GM19035 (cell line): ENCODE measurements around the gene DCP1A.

ENCODE experiments used
- ATAC-seq: cut with Tn5 transposase; IDR thresholded peaks from one replicate; pipeline ENCODE4 v1.9.1; 2021; ENCODE audit not compliant: unreplicated experiment

DCP1A gene

GRCh38 chr3:53248161-53248560 is 99.2 kb downstream of the DCP1A start:
- ATAC-seq = no peak

- ATAC-seq = no peak
Measured at GRCh38 chr3:53247619-53248018, 99.7 kb downstream of the DCP1A start.

GRCh38 chr3:53244271-53244670 is 103.1 kb downstream of the DCP1A start:
- no peak for ATAC-seq

- ATAC-seq = no peak
Measured at GRCh38 chr3:53243785-53244184, 103.6 kb downstream of the DCP1A start.

GRCh38 chr3:53243165-53243564 is 104.2 kb downstream of the DCP1A start:
- ATAC-seq = no peak

- ATAC-seq = no peak
Measured at GRCh38 chr3:53242642-53243041, 104.7 kb downstream of the DCP1A start.

- ATAC-seq = no peak
Measured at GRCh38 chr3:53242155-53242554, 105.2 kb downstream of the DCP1A start.

- ATAC-seq = no peak
Measured at GRCh38 chr3:53240989-53241972, 106.1 kb downstream of the DCP1A start.

GRCh38 chr3:53239800-53240199 is 107.5 kb downstream of the DCP1A start:
- ATAC-seq = no peak

GRCh38 chr3:53238886-53239285 is 108.5 kb downstream of the DCP1A start:
- no peak for ATAC-seq

- ATAC-seq = no peak
Measured at GRCh38 chr3:53238051-53238850, 109.1 kb downstream of the DCP1A start.

- ATAC-seq = no peak
Measured at GRCh38 chr3:53236112-53236841, 111.1 kb downstream of the DCP1A start.

- no peak for ATAC-seq
Measured at GRCh38 chr3:53235545-53235944, 111.8 kb downstream of the DCP1A start.

GRCh38 chr3:53234841-53235232 is 112.5 kb downstream of the DCP1A start:
- ATAC-seq = no peak

GRCh38 chr3:53234130-53234840 is 113.1 kb downstream of the DCP1A start:
- ATAC-seq = no peak
